DLD1 (cell line): ENCODE data around the gene SLC37A1.
"Not testable (repeated sequence)": the region's sequence is repeated elsewhere in the genome, so short reads cannot be mapped to it uniquely, and the experiment has no call there.

Experiments used
- in situ Hi-C: cut with HindIII; loops from 2 replicates; pipeline ENCODE4 v1.10.0; 2017; ENCODE audit warnings: low sequenced_read_pairs

SLC37A1 gene

GRCh38 chr21:42513151-42513984, at the start of gene SLC37A1:
Gene SLC37A1, plus strand, starts transcription at chr21:42513852. Its CDS starts 4,603 bp downstream, at chr21:42518455.
- in situ Hi-C loops = no loop called here

DNA sequence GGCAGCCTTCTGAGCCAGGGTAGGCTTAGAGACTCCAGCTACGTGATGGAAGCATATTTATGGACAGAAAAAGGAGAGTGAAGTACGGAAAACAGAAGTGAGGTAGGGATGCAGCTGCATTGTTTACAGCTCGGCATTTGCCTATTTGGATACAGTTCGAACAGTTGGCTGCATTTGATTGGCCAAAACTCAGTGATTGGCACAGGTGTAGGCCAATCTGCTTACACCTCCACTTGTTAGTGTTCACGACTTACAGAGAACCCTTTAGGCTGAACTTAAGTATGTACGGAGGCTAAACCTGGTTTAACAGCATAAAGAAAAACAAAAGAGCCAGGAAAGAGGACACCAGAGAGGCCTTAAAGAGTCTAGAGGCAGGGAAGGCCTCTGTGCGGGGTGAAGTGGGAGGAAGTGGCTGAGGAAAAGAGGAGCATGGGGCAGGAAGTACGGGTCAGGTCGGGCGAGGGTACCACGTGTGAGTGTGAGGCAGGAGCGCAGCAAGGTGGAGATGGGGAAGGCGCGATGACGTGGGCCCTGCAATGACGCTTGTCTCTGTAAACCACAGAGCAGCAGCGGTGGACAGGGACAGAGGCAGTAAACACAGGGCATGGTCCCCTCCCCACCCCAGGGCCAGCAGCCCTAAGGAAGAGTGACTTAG, 49.7 kb upstream of the SLC37A1 start:
- in situ Hi-C loops = no loop called here

- in situ Hi-C loops = no loop called here
These were observed 48.4 kb upstream of the SLC37A1 start for GRCh38 chr21:42465008-42465802.

GRCh38 chr21:42465803-42466127, 47.9 kb upstream of the SLC37A1 start:
- in situ Hi-C loops = no loop called here

DNA sequence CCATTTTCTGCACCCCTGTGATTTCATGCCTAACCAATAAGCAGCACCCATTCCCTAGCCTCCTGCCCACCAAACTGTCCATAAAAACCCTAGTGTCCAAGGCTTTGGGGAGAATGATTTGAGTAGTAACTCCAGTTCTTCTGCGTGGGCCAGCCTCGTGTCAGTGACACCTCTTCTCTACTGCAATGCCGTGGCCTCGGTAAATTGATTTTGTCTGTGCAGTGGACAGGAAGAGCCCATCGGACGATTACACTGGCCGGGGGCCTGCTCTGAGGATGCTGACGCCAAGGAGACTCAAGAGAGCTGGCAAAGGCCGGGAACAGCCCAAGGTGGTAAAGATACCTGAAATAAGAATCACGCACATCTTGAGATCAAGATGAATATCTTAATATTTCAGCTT, 47.0 kb upstream of the SLC37A1 start:
- in situ Hi-C loops = no loop called here

- in situ Hi-C loops = no loop called here
These were observed 46.3 kb upstream of the SLC37A1 start for GRCh38 chr21:42467140-42467983.

- in situ Hi-C loops = no loop called here
These were observed 45.0 kb upstream of the SLC37A1 start for GRCh38 chr21:42468491-42469131.

DNA sequence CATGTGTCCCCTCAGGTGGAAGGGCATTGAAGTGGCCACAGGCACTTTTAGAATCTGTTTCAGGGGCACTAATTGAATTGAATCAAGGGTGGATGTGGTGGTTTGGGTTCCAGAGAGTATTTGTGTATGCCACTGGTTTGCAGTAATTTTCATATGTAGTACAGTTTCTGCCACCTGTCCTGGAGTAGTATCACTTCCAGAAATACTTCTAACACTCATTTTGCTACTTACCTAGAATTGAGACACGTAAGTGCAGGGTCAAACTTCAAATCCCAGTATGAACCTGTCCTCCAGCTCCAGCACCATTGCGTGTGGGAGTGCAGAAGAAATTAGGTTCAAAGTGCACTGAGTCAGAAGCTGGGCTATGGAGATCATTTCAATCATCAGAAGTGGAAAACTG, 44.4 kb upstream of the SLC37A1 start:
- in situ Hi-C loops = no loop called here

DNA sequence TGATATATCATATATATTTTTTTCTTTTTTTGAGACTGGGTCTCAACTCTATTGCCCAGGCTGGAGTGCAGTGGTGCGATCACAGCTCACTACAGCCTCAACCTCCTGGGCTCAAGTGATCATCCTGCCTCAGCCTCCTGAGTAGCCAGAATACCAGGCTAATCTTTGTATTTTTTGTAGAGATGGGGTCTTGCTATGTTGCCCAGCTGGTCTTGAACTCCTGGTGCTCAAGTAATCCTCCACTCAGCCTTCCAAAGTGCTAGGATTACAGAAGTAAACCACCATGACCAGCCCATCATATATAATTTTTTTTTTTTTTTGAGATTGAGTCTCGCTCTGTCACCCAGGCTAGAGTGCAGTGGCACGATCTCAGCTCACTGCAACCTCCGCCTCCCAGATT, 43.9 kb upstream of the SLC37A1 start:
- in situ Hi-C loops = not testable (repeated sequence)

DNA sequence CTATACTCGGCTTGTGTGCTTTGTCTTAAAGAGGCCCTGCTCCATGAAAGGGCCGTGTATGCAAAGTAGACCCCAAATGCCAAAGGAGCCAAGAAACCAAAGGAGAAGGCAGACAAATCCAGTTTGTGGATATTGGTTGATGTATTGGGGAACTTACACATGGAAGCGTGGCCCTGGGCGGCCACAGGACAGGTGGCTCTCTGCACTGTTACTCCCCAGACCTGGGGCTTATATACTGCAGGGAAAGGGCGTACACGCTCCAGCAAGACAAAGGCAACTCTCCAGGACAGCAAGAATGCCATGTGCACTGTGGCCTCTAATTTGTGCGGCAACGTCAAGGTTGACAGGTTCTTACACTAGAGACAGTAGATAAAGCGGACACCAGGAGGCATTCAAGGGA, 42.4 kb upstream of the SLC37A1 start:
- in situ Hi-C loops = no loop called here

DNA sequence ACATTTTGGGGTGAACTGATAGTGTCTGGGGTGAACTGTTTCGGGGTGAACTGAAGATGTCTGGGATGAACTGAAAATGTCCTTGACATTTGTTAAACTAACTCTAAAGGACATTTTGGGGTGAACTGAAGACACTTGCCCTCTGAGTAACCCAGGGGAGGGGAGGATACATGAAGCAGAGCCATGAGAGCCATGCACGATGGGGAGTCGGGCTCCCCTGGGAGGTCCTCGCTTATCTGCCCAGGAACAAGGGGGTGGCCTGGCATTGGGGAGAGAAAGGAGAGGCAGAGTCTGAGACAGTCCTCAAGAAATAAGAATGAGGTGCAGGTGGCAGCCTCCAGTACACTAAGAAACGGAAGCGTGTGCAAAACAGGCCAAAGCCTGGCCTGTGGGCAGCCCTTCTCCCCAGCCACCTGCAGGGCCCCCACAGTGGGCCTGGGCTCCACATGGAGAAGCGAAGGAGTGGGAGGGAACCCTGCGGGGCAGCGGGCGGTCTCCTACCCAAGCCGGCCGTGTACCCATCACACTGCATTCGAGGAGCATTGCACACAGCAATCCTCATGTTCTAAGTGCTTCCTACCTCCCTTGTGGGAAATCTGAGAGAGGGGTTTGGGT, 41.8 kb upstream of the SLC37A1 start:
- in situ Hi-C loops = no loop called here

GRCh38 chr21:42472521-42472920, 41.1 kb upstream of the SLC37A1 start:
- in situ Hi-C loops = no loop called here

- in situ Hi-C loops = no loop called here
These were observed 40.1 kb upstream of the SLC37A1 start for GRCh38 chr21:42473498-42474042.

DNA sequence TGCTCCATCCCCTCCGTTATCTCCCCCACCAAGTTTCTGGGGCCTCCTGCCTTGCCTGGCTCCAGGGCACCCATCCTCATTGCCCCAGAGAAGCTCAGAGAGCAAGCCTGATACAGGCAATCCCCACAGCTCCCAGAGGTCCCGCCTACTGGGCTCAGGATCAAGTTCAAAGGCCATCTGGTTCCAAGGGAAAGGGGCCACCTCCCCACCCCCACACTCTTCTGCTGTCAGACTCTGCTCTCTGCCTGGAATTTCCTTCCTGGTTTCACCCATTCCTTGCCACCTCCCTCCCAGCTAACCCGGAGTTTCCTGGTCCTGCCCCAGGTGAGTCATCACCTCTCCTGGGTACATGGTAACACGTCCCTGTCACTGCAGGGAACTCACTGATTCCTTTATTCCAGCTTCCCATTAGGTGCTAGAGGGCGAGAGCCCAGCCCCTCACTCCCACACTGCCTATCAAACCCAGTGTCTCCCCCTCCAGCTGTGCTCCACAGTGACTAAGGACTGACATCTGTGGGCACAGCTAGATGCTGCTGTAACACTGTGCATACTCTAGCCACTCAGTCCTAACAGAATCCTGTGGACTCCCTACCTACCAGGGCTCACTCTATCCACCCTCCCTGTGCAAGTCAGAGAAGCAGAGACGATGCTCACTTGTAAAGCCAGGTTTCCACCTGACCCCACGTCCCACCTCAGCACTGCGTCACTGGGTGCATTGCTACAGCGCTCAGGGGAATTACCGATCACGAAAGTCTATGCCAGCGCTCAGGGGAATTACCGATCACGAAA, 39.4 kb upstream of the SLC37A1 start:
- in situ Hi-C loops = no loop called here

DNA sequence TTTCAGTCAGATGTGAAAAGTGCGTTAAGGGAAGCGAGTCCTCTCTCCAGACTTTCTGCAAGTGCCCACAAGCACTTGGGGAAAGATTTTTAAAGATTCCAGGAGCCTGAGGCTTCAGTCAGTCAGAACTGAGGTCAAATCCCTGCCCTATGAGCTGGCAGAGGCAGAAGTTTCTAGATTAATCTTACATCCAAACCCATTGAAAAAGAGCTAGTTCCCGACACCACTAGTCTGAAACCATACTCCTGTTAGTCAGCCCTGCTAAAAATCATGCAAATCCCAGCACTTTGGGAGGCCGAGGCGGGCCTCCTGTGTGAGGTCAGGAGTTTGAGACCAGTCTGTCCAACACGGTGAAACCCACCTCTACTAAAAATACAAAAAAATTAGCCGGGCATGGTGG, 38.6 kb upstream of the SLC37A1 start:
- in situ Hi-C loops = no loop called here

DNA sequence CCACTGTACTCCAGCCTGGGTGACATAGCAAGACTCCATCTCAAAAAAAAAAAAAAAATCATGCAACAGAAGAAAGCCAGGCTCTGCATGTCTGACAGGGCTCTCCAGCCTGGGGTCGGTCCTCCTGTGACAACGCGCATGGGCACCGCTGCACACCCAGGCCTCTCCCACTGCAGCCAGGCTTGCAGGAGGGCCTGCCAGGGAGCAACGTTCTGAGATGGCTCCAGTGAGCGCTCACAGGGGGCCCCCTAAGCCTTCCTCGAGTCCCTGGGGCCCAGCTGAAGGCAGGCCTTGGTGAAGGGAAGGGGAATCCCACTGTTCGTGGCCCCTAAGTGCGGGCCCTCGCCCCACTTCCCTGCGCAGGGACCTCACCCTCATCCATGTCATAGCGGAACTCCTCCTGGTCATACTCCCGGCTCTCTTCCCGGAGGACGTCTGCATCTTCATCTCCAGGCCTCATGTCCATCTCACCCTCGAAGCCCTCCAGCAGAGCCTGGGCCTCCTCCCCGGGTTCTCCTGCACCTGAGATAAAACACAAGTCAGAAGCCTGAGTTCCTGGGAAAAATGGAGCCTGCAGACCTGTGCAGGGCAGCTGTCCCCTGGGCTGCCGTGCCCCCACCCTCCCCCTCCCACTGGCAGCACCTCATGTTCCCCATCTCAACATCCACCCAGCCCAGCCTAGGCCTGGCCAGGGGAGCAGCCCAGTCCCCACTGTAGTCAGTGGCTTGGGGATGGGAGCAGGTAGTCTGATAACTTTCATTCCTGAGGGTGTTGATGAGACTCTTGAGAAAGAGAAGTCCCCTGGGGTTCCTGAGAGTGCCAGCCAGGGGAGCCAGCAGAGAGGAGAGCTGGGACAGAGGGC, 37.9 kb upstream of the SLC37A1 start:
- in situ Hi-C loops = no loop called here

DNA sequence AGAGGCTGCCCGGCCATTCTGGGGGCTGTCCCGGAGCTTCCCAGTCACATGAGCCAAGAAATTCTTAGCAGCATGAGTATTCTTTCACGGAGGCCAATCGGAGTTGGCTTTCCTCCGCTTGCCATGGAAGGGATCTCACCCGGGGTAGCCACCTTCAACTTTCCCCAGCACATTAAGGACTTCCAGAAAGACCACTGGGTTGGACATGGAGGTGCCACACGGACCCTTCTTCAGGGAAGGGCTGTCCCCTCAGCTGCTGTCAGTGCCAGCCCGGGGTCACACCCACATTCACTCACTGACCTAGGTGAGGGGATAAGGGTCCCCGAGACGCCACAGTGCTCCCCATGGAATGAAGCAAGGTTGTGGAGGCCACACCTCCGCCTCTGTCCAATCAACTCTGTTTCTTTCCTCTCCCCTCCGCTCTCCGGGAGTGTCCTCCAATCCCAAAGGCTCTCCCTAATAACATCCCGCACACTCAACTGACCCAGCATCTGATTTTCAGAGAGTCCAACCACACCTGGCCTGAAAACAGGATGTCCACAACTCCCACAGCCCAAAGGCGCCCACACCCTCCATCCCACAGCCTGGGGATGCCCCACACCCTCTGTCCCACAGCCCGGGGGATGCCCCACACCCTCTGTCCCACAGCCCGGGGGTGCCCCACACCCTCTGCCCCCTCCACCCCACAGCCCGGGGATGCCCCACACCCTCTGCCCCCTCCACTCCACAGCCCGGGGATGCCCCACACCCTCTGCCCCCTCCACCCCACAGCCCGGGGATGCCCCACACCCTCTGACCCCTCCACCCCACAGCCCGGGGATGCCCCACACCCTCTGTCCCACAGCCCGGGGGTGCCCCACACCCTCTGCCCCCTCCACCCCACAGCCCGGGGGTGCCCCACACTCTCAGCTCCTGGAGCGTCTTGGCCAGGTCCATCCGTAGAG, 37.0 kb upstream of the SLC37A1 start:
- in situ Hi-C loops = no loop called here
